Tibial nerve (tissue), 4 donors: ENCODE measurements around the gene FGD5. TPM values are rescaled to one million over a fixed set of nuclear protein-coding genes. Genes with fewer than 3 reads are reported as not detected.

Experiments used
- DNase-seq, 2 donors: peaks; one replicate each; pipeline ENCODE4 v3.0.0-alpha.2; 2019; ENCODE audit warnings: low spot score in 2 of 2
- H3K27ac ChIP-seq, 4 donors: fragments of 200-600 bp; sonication (generic) in 3 of 4; one replicate each; pipeline ENCODE4 v1.5.1; 2017 to 2019; ENCODE audit warnings: mild to moderate bottlenecking in 1 of 4
- H3K27me3 ChIP-seq, 2 donors: fragments of 200-600 bp; sonication (generic) in 1 of 2; one replicate each; pipeline versions ENCODE4 v1.5.1 to v1.6.0; 2017 to 2019
- H3K36me3 ChIP-seq, 3 donors: fragments of 200-600 bp; sonication (generic); one replicate each; pipeline ENCODE4 v1.5.1; 2018 to 2019
- H3K4me1 ChIP-seq, 4 donors: fragments of 200-600 bp; sonication (generic) in 3 of 4; one replicate each; pipeline ENCODE4 v1.5.1; 2017 to 2019
- H3K4me3 ChIP-seq, 4 donors: fragments of 200-600 bp; sonication (generic) in 3 of 4; one replicate each; pipeline ENCODE4 v1.5.1; 2017 to 2019; ENCODE audit warnings: mild to moderate bottlenecking in 1 of 4, moderate library complexity in 1 of 4
- H3K9me3 ChIP-seq, 4 donors: fragments of 200-600 bp; sonication (generic) in 3 of 4; one replicate each; pipeline ENCODE4 v1.5.1; 2017 to 2019
- EP300 ChIP-seq, 2 donors: sonication (generic); formaldehyde crosslinking; IDR thresholded peaks; one replicate each; pipeline ENCODE4 v1.6.1; 2017; ENCODE audit warnings: antibody characterized with exemption in 2 of 2, mild to moderate bottlenecking in 1 of 2
- POLR2A ChIP-seq, 2 donors: fragments of 450-650 bp; IDR thresholded peaks; one replicate each; pipeline ENCODE4 v1.6.1; 2017; ENCODE audit warnings: antibody characterized with exemption in 2 of 2, mild to moderate bottlenecking in 2 of 2, moderate library complexity in 2 of 2
- WGBS, 2 donors: methylation state at CpG; one replicate each; pipeline ENCODE4 v1.1.5; 2018; 5-methylcytosine and 5-hydroxymethylcytosine counted together
- total RNA-seq, 4 donors: library from RNA; depleted of rRNA; stranded (reverse); fragments of >200 nt; gene quantifications; one replicate each; pipeline ENCODE4 v1.1.0, GENCODE V29; 2016
- TF ChIP-seq, protein P1 (sequence below), 5 experiments: fragments of 200-600 bp in 3 of 5; fragments of 450-650 bp in 2 of 5; sonication (generic) in 3 of 5; IDR thresholded peaks; one replicate each; pipeline ENCODE4 v1.5.1; 2016 to 2019; ENCODE audit warnings: antibody characterized with exemption in 5 of 5, mild to moderate bottlenecking in 3 of 5, moderate library complexity in 2 of 5

The FGD5 gene
- total RNA-seq, 4 donors from 2014 or later = 33.3 to 41.8 (median 38.7) TPM

DNA sequence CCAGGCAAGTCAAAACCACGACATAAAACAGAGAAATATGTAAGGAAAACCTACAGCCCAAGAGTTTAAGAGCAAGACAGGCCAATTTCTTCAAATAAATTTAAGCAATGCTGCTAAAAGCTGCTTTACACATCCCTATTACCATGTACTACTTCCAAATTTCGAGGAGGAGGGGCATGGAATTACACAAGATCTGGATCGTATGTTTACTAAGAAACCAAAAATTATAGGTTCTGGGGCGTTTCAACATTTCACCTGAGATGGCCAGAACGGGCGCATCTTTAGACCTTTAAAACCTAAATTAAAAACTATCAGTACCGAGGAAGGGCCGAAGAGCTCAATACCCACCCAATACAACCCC lies 128.0 kb downstream of the FGD5 start:
- peak overlapping the region; percentile 87 to 97 (median 94) for H3K4me3 ChIP-seq

DNA sequence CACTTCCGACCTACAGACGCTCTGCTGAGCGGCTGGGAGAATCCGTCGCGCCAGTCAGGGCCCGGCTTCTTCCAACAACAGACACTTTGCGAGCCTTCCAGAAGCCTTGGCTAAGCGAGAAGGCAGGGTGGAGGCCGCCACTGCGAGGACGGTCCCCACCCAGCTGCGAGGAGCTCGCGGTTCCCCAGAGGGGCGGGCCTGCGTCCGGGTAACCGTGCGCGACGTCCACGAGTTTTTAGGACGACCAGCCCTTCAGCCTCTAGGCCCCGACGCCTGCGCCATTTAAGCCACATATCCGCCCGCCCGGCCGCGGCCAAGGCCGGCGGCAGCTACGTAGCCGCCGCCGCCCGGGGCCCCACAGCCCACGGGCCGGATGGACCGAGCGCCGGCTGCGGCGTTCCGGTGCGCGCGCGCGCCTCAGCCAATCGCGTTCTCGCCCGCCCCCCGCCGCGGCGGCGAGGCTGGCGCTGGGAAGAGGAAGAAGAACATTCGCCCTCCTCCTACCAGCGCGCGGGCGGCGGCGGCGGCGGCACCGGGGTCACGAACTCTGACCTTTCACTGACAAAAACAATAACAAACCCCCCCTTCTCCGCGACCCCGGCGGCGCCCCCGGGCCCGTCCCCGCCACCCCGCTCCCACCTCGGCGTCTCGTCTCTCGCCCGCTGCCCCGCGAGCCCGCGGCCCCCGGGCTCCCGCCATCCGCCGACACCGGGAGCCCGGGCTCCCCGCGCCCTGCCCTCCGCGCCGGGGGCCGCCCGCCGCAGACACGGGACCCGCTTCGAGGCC lies 128.5 kb downstream of the FGD5 start, which contains the start of gene NR2C2:
NR2C2 (plus strand) TSS at position 484 of the 786 bp plus-strand sequence. CDS start 56,332 bp downstream, outside the sequence.
- peaks cover 0 to 34% (median 6%) of the 10 kb centered on the region in 3 donors for H3K36me3 ChIP-seq
- H3K9me3 ChIP-seq = no peaks in the 10 kb centered on the region
- H3K4me3 ChIP-seq = peak within 1 kb of the TSS; percentile 87 to 97 (median 94)
- H3K27ac ChIP-seq = peak within 1 kb of the TSS; percentile 95 to 99 (median 99)
- TF ChIP-seq, protein P1, sequence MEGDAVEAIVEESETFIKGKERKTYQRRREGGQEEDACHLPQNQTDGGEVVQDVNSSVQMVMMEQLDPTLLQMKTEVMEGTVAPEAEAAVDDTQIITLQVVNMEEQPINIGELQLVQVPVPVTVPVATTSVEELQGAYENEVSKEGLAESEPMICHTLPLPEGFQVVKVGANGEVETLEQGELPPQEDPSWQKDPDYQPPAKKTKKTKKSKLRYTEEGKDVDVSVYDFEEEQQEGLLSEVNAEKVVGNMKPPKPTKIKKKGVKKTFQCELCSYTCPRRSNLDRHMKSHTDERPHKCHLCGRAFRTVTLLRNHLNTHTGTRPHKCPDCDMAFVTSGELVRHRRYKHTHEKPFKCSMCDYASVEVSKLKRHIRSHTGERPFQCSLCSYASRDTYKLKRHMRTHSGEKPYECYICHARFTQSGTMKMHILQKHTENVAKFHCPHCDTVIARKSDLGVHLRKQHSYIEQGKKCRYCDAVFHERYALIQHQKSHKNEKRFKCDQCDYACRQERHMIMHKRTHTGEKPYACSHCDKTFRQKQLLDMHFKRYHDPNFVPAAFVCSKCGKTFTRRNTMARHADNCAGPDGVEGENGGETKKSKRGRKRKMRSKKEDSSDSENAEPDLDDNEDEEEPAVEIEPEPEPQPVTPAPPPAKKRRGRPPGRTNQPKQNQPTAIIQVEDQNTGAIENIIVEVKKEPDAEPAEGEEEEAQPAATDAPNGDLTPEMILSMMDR (IDR thresholded peaks at IDR 0.05) = peak in 1 of 5 experiments; percentile 28
- TF ChIP-seq EP300 (IDR thresholded peaks at IDR 0.05) (peak in 1 of 2 donors; percentile 69), POLR2A (IDR thresholded peaks at IDR 0.05) (peak; percentile 84 to 85)
- WGBS, 2 donors = 0 to 1% methylated on average over 10 to 20 of the region's 108 CpGs
- peaks cover 0 to 67% (median 34%) of the 10 kb centered on the region in 4 donors for H3K4me1 ChIP-seq
- DNase-seq = peak; percentile 84 to 86
- H3K27me3 ChIP-seq = no peaks in the 10 kb centered on the region

More for the DNA sequence above, 128.0 kb downstream of the FGD5 start:
- Histone ChIP-seq H3K9me3 (no peaks in the 10 kb centered on the region), H3K27me3 (no peaks in the 10 kb centered on the region), H3K4me1 (peaks cover 0 to 73% (median 37%) of the 10 kb centered on the region in 4 donors), H3K36me3 (peaks cover 0 to 35% (median 6%) of the 10 kb centered on the region in 3 donors), H3K27ac (peak overlapping the region; percentile 95 to 99 (median 99))
- 1% methylated on average over 8 of the region's 8 CpGs for WGBS, 2 donors
- no peak for TF ChIP-seq EP300 (IDR thresholded peaks at IDR 0.05)
- DNase-seq = no peak

DNA sequence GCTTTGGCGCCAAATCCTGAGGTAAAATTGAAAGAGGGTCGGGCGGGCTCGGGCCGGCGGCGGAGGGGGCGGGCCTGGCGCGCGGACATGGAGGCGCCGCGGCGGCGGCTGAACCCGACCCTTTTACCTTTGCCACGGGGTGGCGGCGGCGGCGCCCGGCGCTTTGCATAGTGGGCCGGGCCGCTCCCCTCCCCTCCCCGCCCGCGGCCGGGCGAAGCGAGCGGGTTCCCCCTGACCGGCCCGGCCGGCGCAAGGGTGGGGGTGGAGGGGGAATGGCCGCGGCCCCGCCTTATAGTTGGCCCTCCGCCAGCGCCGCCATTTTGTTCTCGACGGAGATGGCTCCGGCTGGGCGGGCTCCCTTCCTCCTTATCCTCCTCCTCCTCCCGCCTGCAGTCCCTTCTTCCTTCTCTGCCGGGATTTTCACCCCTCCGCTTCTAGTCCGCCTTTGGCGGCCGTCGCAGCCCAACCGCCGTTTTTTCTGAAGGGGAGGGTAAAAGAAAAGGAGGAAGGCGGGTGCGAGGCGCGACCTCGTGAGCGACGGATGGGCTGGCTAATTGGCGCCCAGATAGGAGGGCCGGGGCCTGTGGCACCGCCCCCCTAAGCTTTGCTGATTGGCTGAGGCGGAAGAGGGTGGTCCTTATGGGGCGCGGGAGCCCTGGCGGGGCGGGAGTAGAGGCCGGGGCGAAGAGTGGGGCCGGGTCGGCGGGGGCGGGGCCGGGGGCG lies 129.3 kb downstream of the FGD5 start:
- Histone ChIP-seq H3K27me3 (no peaks in the 10 kb centered on the region), H3K27ac (peak overlapping the region; percentile 95 to 99 (median 99)), H3K4me3 (peak overlapping the region; percentile 87 to 97 (median 94)), H3K4me1 (peaks cover 0 to 59% (median 32%) of the 10 kb centered on the region in 4 donors), H3K9me3 (no peaks in the 10 kb centered on the region), H3K36me3 (peaks cover 0 to 28% (median 6%) of the 10 kb centered on the region in 3 donors)
- DNase-seq = peak; percentile 93
- WGBS, 2 donors = 1% methylated on average over 40 to 64 of the region's 79 CpGs
- TF ChIP-seq EP300 (IDR thresholded peaks at IDR 0.05) (peak; percentile 51 to 86), POLR2A (IDR thresholded peaks at IDR 0.05) (no peak)
- TF ChIP-seq, protein P1 (IDR thresholded peaks at IDR 0.05) = peak in 1 of 5 experiments; percentile 28

DNA sequence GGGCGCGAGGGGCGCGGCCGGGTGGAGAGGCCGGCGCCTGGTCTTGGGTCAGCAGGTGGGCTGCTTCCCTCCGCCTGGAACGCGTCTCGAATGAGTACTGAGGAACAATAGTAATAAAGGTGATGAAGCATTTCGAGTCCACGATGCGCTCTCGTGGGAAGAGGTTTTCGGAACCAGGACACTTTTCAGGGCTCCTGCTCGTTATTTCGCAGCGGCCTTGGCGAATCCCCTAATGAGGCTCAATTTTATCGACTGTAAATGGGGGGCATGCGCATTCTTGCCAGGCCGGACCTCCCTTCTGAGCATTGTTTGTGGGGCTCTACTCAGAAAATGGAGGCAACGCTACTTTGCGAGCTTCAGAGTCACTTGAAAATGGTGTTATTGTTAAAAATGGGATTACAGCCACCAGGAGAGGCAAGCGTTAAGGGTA lies 129.9 kb downstream of the FGD5 start:
- TF ChIP-seq POLR2A (IDR thresholded peaks at IDR 0.05) (peak in 1 of 2 donors; percentile 35), EP300 (IDR thresholded peaks at IDR 0.05) (no peak)
- TF ChIP-seq, protein P1 (IDR thresholded peaks at IDR 0.05) = no peak
- peak overlapping the region; percentile 95 to 99 (median 99) for H3K27ac ChIP-seq
- peaks cover 0 to 22% (median 6%) of the 10 kb centered on the region in 3 donors for H3K36me3 ChIP-seq
- H3K4me3 ChIP-seq = peak overlapping the region; percentile 54 to 97 (median 90)
- 1 to 3% methylated on average over 18 to 24 of the region's 26 CpGs for WGBS, 2 donors
- H3K27me3 ChIP-seq = no peaks in the 10 kb centered on the region
- no peak for DNase-seq
- H3K9me3 ChIP-seq = no peaks in the 10 kb centered on the region
- peaks cover 0 to 54% (median 29%) of the 10 kb centered on the region in 4 donors for H3K4me1 ChIP-seq

DNA sequence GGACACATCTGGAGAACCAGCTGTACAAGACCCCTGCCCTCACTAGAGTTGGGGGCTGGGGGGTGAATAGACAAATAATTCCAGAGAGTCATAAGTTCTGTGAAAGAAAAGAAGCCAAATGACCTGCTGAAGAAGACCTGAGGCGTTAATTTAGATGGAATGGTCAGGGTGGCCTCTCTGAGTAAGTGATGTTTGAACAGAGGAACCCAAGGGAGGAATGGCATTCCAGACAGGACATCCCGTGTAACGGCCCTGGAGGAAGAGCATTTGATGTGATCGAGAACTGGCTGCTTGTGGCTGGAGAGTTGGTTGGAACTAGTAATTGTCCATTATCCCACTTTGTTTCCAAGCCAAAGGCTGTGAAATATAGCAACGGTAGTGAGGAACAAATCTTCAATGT lies 130.4 kb downstream of the FGD5 start:
- H3K9me3 ChIP-seq = no peaks in the 10 kb centered on the region
- 19 to 20% methylated on average over 5 of the region's 5 CpGs for WGBS, 2 donors
- peak overlapping the region; percentile 95 to 99 (median 99) for H3K27ac ChIP-seq
- no peak for DNase-seq
- peaks cover 0 to 49% (median 27%) of the 10 kb centered on the region in 4 donors for H3K4me1 ChIP-seq
- peak overlapping the region; percentile 54 to 97 (median 90) for H3K4me3 ChIP-seq
- H3K36me3 ChIP-seq = peaks cover 0 to 17% (median 6%) of the 10 kb centered on the region in 3 donors
- no peaks in the 10 kb centered on the region for H3K27me3 ChIP-seq
- TF ChIP-seq POLR2A (IDR thresholded peaks at IDR 0.05) (no peak), EP300 (IDR thresholded peaks at IDR 0.05) (no peak)
- TF ChIP-seq, protein P1 (IDR thresholded peaks at IDR 0.05) = no peak
